H9 (cell line): ENCODE results near the gene TCEAL4. TPM values are rescaled to one million over a fixed set of nuclear protein-coding genes. Genes with fewer than 3 reads are reported as not detected.

Source experiments
- DNase-seq: peaks from one replicate; pipeline ENCODE4 v3.0.0-alpha.2; 2017
- H2AFZ ChIP-seq: one replicate; pipeline ENCODE4 v1.6.1; 2013; ENCODE audit warnings: mild to moderate bottlenecking, low read length, control low read depth, moderate library complexity
- H2AK5ac ChIP-seq: 2 replicates; pipeline ENCODE4 v1.6.1; 2013; ENCODE audit warnings: low read length, control low read depth, mixed read lengths; ENCODE audit not compliant: insufficient read length
- H2BK120ac ChIP-seq: one replicate; pipeline ENCODE4 v1.6.1; 2013; ENCODE audit warnings: low read depth, mild to moderate bottlenecking, low read length, control low read depth, inconsistent platforms; ENCODE audit not compliant: poor library complexity, severe bottlenecking
- H2BK12ac ChIP-seq: 2 replicates; pipeline ENCODE4 v1.6.1; 2013; ENCODE audit warnings: low read length, control low read depth, mixed read lengths, low read depth; ENCODE audit not compliant: insufficient read length
- H2BK15ac ChIP-seq: 2 replicates; pipeline ENCODE4 v1.6.1; 2013; ENCODE audit warnings: low read depth, low read length, control low read depth
- H2BK20ac ChIP-seq: one replicate; pipeline ENCODE4 v1.6.1; 2013; ENCODE audit warnings: low read depth, mild to moderate bottlenecking, low read length, control low read depth, inconsistent platforms; ENCODE audit not compliant: poor library complexity, severe bottlenecking
- H2BK5ac ChIP-seq: 2 replicates; pipeline ENCODE4 v1.6.1; 2013; ENCODE audit warnings: low read length, control low read depth, mixed read lengths; ENCODE audit not compliant: insufficient read length
- H3K14ac ChIP-seq: 2 replicates; pipeline ENCODE4 v1.6.1; 2013; ENCODE audit warnings: low read length, control low read depth; ENCODE audit not compliant: insufficient read depth
- H3K18ac ChIP-seq: 2 replicates; pipeline ENCODE4 v1.6.1; 2013; ENCODE audit warnings: low read depth, mild to moderate bottlenecking, mixed read lengths, low read length, control low read depth; ENCODE audit not compliant: insufficient read length
- H3K23ac ChIP-seq: 2 replicates; pipeline ENCODE4 v1.6.1; 2013; ENCODE audit warnings: low read length, control low read depth, mixed read lengths, low read depth; ENCODE audit not compliant: insufficient read length
- H3K23me2 ChIP-seq: 2 replicates; pipeline ENCODE4 v1.6.1; 2013; ENCODE audit warnings: low read depth, mild to moderate bottlenecking, mixed read lengths, low read length, control low read depth; ENCODE audit not compliant: insufficient read length, poor library complexity, severe bottlenecking
- H3K27ac ChIP-seq: 2 replicates; pipeline ENCODE4 v1.5.1; 2013; ENCODE audit warnings: low read length, control low read depth, mixed read lengths, low read depth; ENCODE audit not compliant: insufficient read length
- H3K27me3 ChIP-seq: 2 replicates; pipeline ENCODE4 v1.6.1; 2013; ENCODE audit warnings: low read length, control low read depth, inconsistent platforms; ENCODE audit not compliant: insufficient read depth
- H3K4ac ChIP-seq: 2 replicates; pipeline ENCODE4 v1.6.1; 2013; ENCODE audit warnings: low read depth, mild to moderate bottlenecking, control low read depth, inconsistent platforms, low read length, moderate library complexity
- H3K4me1 ChIP-seq: 2 replicates; pipeline ENCODE4 v1.6.1; 2013; ENCODE audit warnings: low read length, control low read depth, inconsistent platforms; ENCODE audit not compliant: insufficient read depth
- H3K4me2 ChIP-seq: 2 replicates; pipeline ENCODE4 v1.6.1; 2013; ENCODE audit warnings: low read length, control low read depth, mixed read lengths; ENCODE audit not compliant: insufficient read length, insufficient read depth
- H3K56ac ChIP-seq: 2 replicates; pipeline ENCODE4 v1.6.1; 2013; ENCODE audit warnings: low read depth, mild to moderate bottlenecking, mixed read lengths, low read length, control low read depth; ENCODE audit not compliant: insufficient read length
- H3K79me1 ChIP-seq: 2 replicates; pipeline ENCODE4 v1.6.1; 2013; ENCODE audit warnings: low read depth, mild to moderate bottlenecking, moderate library complexity, low read length, control low read depth, inconsistent platforms; ENCODE audit not compliant: insufficient read depth, poor library complexity, severe bottlenecking
- H3K79me2 ChIP-seq: 2 replicates; pipeline ENCODE4 v1.6.1; 2013; ENCODE audit warnings: low read length, control low read depth, inconsistent platforms; ENCODE audit not compliant: insufficient read depth
- H3K9ac ChIP-seq: 2 replicates; pipeline ENCODE4 v1.6.1; 2013; ENCODE audit warnings: low read length, control low read depth, mixed read lengths; ENCODE audit not compliant: insufficient read length; ENCODE audit errors: extremely low read depth
- H3K9me3 ChIP-seq: one replicate; pipeline ENCODE4 v1.6.1; 2013; ENCODE audit warnings: low read depth, low read length, inconsistent platforms; ENCODE audit not compliant: control insufficient read depth
- H3T11ph ChIP-seq: one replicate; pipeline ENCODE4 v1.6.1; 2013; ENCODE audit warnings: mild to moderate bottlenecking, low read length, control low read depth, inconsistent platforms
- H4K20me1 ChIP-seq: one replicate; pipeline ENCODE4 v1.6.1; 2013; ENCODE audit not compliant: control insufficient read depth, insufficient read length, insufficient read depth
- H4K5ac ChIP-seq: 2 replicates; pipeline ENCODE4 v1.6.1; 2013; ENCODE audit warnings: low read depth, mild to moderate bottlenecking, mixed read lengths, low read length, control low read depth; ENCODE audit not compliant: insufficient read length
- H4K8ac ChIP-seq: replicated peaks from 2 replicates; pipeline ENCODE4 v1.6.1; 2013; ENCODE audit warnings: low read length, control low read depth, mixed read lengths, low read depth; ENCODE audit not compliant: insufficient read length
- H4K91ac ChIP-seq: 2 replicates; pipeline ENCODE4 v1.6.1; 2013; ENCODE audit warnings: low read depth, mild to moderate bottlenecking, moderate library complexity, mixed read lengths, low read length, control low read depth; ENCODE audit not compliant: insufficient read length
- H3K27ac Mint-ChIP-seq, 3 experiments: 2 replicates in 2 of 3; 3 replicates in 1 of 3; pipeline ENCODE4 v1.8.0; 2020 to 2021; ENCODE audit warnings: mixed read lengths in 3 of 3, mild to moderate bottlenecking in 1 of 3, moderate library complexity in 1 of 3
- H3K27me3 Mint-ChIP-seq: 2 replicates; pipeline ENCODE4 v1.8.0; 2021; ENCODE audit warnings: low read depth, mild to moderate bottlenecking, moderate library complexity, mixed read lengths
- H3K36me3 Mint-ChIP-seq, 3 experiments: 2 replicates in 2 of 3; 3 replicates in 1 of 3; pipeline ENCODE4 v1.8.0; 2020 to 2021; ENCODE audit warnings: low read depth in 3 of 3, mixed read lengths in 3 of 3; ENCODE audit not compliant: insufficient read depth in 1 of 3
- H3K4me1 Mint-ChIP-seq, 2 experiments: 2 replicates each; pipeline ENCODE4 v1.8.0; 2020; ENCODE audit warnings: mixed read lengths in 2 of 2
- H3K4me3 Mint-ChIP-seq, 2 experiments: 2 replicates in 1 of 2; 3 replicates in 1 of 2; pipeline ENCODE4 v1.8.0; 2020 to 2021; ENCODE audit warnings: mild to moderate bottlenecking in 2 of 2, mixed read lengths in 2 of 2, moderate library complexity in 1 of 2
- H3K9me3 Mint-ChIP-seq, 2 experiments: 2 replicates in 1 of 2; 3 replicates in 1 of 2; pipeline ENCODE4 v1.8.0; 2020; ENCODE audit warnings: mild to moderate bottlenecking in 2 of 2, mixed read lengths in 2 of 2, moderate library complexity in 1 of 2
- WGBS: extraction: QIAGEN DNeasy Blood & Tissue Kit; methylation state at CpG from one replicate; pipeline ENCODE4 v1.1.7; 2013; ENCODE audit warnings: missing lambda C conversion rate, low lambda C conversion rate, mixed read lengths; ENCODE audit not compliant: insufficient read length; ENCODE audit errors: extremely low coverage; 5-methylcytosine and 5-hydroxymethylcytosine counted together
- total RNA-seq: library from RNA; stranded (reverse); gene quantifications from 2 replicates; pipeline ENCODE4 v1.2.1, GENCODE V29; 2021
- TF ChIP-seq, protein P1 (sequence below): fragments of 200-600 bp; sonication (generic); conservative IDR thresholded peaks from 3 replicates; pipeline ENCODE4 v1.8.0; 2021; ENCODE audit warnings: antibody characterized with exemption, mild to moderate bottlenecking

Gene TCEAL4
- total RNA-seq, 1 experiment from 2014 or later = 49.9 TPM

DNA sequence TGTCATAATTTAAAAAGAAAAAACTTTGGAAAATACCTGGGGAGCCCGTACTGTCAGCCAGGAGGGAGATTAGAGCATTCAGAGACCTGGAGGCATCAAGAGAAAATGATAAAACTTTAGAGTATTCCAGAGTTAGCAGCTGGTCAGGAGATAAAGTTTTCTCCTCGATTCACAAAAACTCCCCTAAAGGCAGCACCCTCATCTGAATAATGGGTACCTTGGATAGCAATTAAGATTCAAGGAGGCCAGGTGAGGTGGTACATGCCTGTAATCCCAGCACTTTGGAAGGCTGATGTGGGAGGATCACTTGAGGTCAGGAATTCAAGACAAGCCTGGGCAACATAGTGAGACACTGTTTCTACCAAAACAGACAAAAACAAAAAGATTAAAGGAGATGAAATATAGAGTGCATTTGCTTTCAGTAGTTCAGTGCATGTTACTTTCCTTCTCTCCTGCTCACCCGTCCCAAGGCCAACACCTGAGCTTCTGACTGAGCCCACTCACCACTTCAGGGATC is 47.4 kb upstream of the TCEAL4 start:
- Histone ChIP-seq H4K5ac (no peak overlapping the region), H2BK120ac (no peak overlapping the region), H3K4me1 (no peaks in the 10 kb centered on the region), H2AFZ (no peak overlapping the region), H3K18ac (no peak overlapping the region), H4K20me1 (no peaks in the 10 kb centered on the region), H2BK20ac (no peak overlapping the region), H3K4ac (no peak overlapping the region), H4K91ac (no peak overlapping the region), H2BK5ac (no peak overlapping the region), H3K23me2 (peaks cover 4% of the 10 kb centered on the region), H3K56ac (no peak overlapping the region), H3K79me2 (no peaks in the 10 kb centered on the region), H3K9me3 (no peaks in the 10 kb centered on the region), H3K4me2 (no peak overlapping the region), H2BK15ac (no peak overlapping the region), H4K8ac (no peak overlapping the region), H2BK12ac (no peak overlapping the region), H3K79me1 (no peaks in the 10 kb centered on the region), H3K9ac (no peak overlapping the region), H3K14ac (no peak overlapping the region), H3T11ph (no peak overlapping the region), H3K27me3 (no peaks in the 10 kb centered on the region), H3K23ac (no peak overlapping the region), H3K27ac (no peak overlapping the region), H2AK5ac (no peak overlapping the region)
- Mint-ChIP-seq H3K27me3 (no peaks in the 10 kb centered on the region; the same call in 1 of the 2 replicates), H3K4me1 (peaks cover 4 to 11% of the 10 kb centered on the region in 2 experiments), H3K4me3 (no peak overlapping the region), H3K9me3 (peaks cover 0 to 32% of the 10 kb centered on the region in 2 experiments; a peak in 2 of 5 replicates), H3K36me3 (no peaks in the 10 kb centered on the region), H3K27ac (no peak overlapping the region)
- no CpG with 5 or more reads among the region's 3 CpGs for WGBS
- TF ChIP-seq, protein P1, sequence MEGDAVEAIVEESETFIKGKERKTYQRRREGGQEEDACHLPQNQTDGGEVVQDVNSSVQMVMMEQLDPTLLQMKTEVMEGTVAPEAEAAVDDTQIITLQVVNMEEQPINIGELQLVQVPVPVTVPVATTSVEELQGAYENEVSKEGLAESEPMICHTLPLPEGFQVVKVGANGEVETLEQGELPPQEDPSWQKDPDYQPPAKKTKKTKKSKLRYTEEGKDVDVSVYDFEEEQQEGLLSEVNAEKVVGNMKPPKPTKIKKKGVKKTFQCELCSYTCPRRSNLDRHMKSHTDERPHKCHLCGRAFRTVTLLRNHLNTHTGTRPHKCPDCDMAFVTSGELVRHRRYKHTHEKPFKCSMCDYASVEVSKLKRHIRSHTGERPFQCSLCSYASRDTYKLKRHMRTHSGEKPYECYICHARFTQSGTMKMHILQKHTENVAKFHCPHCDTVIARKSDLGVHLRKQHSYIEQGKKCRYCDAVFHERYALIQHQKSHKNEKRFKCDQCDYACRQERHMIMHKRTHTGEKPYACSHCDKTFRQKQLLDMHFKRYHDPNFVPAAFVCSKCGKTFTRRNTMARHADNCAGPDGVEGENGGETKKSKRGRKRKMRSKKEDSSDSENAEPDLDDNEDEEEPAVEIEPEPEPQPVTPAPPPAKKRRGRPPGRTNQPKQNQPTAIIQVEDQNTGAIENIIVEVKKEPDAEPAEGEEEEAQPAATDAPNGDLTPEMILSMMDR = no peak
- DNase-seq = no peak
